Measurements from ENCODE around the gene OSBP. TPM values are rescaled to one million over a fixed set of nuclear protein-coding genes. Genes with fewer than 3 reads are reported as not detected.

The OSBP gene
- total RNA-seq, 1 experiment from 2014 or later, result 43.8 TPM

DNA sequence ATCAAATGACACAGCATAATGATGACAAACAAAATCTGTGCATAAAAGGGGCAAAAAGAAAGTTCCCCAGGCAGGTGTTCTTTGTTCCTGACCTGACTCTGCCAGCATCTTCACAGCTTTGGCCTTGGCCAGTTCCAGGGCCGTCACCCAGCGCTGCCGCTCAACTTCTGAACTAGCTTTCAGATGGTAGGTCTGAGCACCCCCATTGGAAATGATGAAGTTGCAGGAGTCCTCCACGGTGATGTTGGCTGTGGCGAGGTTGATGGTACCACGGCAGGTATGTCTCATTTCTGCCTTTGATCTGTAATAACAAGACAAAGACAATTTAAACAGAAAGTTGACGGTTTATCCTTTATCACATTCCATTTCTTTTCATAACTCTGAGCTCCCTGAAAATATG, 5.3 kb downstream of the OSBP start:
- Histone ChIP-seq H4K20me1 (ENCODE audit: insufficient read depth) (peaks cover 6% of the 10 kb centered on the region; the same call in 1 of the 2 replicates), H3K9me2 (ENCODE audit: insufficient read depth) (no peaks in the 10 kb centered on the region), H3K36me3 (ENCODE audit: control insufficient read depth in 1 of 2, insufficient read depth in 2 of 2, low read length in 2 of 2) (peaks cover 39 to 46% of the 10 kb centered on the region in 2 experiments; a peak in 3 of 4 replicates), H3K27me3 (ENCODE audit: insufficient read depth, low read length) (no peaks in the 10 kb centered on the region), H3K4me2 (ENCODE audit: low read length) (no peak overlapping the region), H3K4me3 (replicated peaks in 1 of 2; ENCODE audit: low read depth in 1 of 2, low read length in 2 of 2) (no peak overlapping the region), H3K27ac (ENCODE audit: low read depth, low read length) (no peak overlapping the region), H3K9me3 (ENCODE audit: control insufficient read depth in 1 of 2, insufficient read depth in 1 of 2, low read depth in 1 of 2, low read length in 2 of 2) (no peaks in the 10 kb centered on the region), H2AFZ (ENCODE audit: low read depth, low read length, poor library complexity, severe bottlenecking) (no peak overlapping the region), H3K4me1 (ENCODE audit: control insufficient read depth in 1 of 2, insufficient read depth in 2 of 2, low read length in 2 of 2) (peaks cover 12 to 26% of the 10 kb centered on the region in 2 experiments; a peak in 3 of 4 replicates), H3K79me2 (ENCODE audit: insufficient read depth, low read length) (peaks cover 72% of the 10 kb centered on the region), H3K9ac (ENCODE audit: low read length) (no peak overlapping the region)
- DNase-seq (ENCODE audit: low read depth, low spot score) (no peak), ATAC-seq (no peak)
- BruUV-seq (replicated peaks), result no TSS peak
- POLR2A ChIA-PET, result no interaction called here
- intact Hi-C loops (cut with micrococcal nuclease), result no loop called here
- TF ChIP-seq, protein P1, sequence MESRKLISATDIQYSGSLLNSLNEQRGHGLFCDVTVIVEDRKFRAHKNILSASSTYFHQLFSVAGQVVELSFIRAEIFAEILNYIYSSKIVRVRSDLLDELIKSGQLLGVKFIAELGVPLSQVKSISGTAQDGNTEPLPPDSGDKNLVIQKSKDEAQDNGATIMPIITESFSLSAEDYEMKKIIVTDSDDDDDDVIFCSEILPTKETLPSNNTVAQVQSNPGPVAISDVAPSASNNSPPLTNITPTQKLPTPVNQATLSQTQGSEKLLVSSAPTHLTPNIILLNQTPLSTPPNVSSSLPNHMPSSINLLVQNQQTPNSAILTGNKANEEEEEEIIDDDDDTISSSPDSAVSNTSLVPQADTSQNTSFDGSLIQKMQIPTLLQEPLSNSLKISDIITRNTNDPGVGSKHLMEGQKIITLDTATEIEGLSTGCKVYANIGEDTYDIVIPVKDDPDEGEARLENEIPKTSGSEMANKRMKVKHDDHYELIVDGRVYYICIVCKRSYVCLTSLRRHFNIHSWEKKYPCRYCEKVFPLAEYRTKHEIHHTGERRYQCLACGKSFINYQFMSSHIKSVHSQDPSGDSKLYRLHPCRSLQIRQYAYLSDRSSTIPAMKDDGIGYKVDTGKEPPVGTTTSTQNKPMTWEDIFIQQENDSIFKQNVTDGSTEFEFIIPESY (IDR thresholded peaks at IDR 0.05; ENCODE audit: extremely low read depth, insufficient replicate concordance, low read length), result no peak
- TF ChIP-seq ZFX (IDR thresholded peaks at IDR 0.05), result no peak
- no peak for TF ChIP-seq EGR1 (IDR thresholded peaks at IDR 0.05; ENCODE audit: low read depth)
- TF ChIP-seq, protein P2, sequence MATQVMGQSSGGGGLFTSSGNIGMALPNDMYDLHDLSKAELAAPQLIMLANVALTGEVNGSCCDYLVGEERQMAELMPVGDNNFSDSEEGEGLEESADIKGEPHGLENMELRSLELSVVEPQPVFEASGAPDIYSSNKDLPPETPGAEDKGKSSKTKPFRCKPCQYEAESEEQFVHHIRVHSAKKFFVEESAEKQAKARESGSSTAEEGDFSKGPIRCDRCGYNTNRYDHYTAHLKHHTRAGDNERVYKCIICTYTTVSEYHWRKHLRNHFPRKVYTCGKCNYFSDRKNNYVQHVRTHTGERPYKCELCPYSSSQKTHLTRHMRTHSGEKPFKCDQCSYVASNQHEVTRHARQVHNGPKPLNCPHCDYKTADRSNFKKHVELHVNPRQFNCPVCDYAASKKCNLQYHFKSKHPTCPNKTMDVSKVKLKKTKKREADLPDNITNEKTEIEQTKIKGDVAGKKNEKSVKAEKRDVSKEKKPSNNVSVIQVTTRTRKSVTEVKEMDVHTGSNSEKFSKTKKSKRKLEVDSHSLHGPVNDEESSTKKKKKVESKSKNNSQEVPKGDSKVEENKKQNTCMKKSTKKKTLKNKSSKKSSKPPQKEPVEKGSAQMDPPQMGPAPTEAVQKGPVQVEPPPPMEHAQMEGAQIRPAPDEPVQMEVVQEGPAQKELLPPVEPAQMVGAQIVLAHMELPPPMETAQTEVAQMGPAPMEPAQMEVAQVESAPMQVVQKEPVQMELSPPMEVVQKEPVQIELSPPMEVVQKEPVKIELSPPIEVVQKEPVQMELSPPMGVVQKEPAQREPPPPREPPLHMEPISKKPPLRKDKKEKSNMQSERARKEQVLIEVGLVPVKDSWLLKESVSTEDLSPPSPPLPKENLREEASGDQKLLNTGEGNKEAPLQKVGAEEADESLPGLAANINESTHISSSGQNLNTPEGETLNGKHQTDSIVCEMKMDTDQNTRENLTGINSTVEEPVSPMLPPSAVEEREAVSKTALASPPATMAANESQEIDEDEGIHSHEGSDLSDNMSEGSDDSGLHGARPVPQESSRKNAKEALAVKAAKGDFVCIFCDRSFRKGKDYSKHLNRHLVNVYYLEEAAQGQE (IDR thresholded peaks at IDR 0.05; ENCODE audit: low read depth), result no peak
- TF ChIP-seq POLR2AphosphoS5 (IDR thresholded peaks at IDR 0.05; ENCODE audit: low read depth, low read length), result no peak
- no peak for TF ChIP-seq YY1 (IDR thresholded peaks at IDR 0.05; ENCODE audit: extremely low read depth, insufficient replicate concordance, low read depth, low read length)
- TF ChIP-seq POLR2A (IDR thresholded peaks at IDR 0.05; ENCODE audit: borderline replicate concordance, extremely low read depth, insufficient read depth, insufficient read length), result no peak
- no peak for TF ChIP-seq EZH2phosphoT487 (IDR thresholded peaks at IDR 0.05; ENCODE audit: borderline replicate concordance)
- TF ChIP-seq, protein P3, sequence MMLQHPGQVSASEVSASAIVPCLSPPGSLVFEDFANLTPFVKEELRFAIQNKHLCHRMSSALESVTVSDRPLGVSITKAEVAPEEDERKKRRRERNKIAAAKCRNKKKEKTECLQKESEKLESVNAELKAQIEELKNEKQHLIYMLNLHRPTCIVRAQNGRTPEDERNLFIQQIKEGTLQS (IDR thresholded peaks at IDR 0.05), result no peak
- TF ChIP-seq EZH2 (IDR thresholded peaks at IDR 0.05), result no peak
- TF ChIP-seq MAX (IDR thresholded peaks at IDR 0.05), result no peak
- TF ChIP-seq SP1 (IDR thresholded peaks at IDR 0.05; ENCODE audit: low read depth), result no peak
- no peak for TF ChIP-seq CEBPB (IDR thresholded peaks at IDR 0.05; ENCODE audit: low read depth)
- TF ChIP-seq SIN3A (IDR thresholded peaks at IDR 0.05; ENCODE audit: low read depth), result no peak
- no peak for TF ChIP-seq ELF1 (IDR thresholded peaks at IDR 0.05; ENCODE audit: borderline replicate concordance, low read depth)
- RAD21 ChIA-PET (ENCODE audit: low non-redundant PET in 1 of 2, low total read pairs in 2 of 2, uncharacterized antibody in 2 of 2, unreplicated experiment in 2 of 2), result no interaction called here
- CTCF ChIA-PET, result no interaction called here
